Activated B cell treated with CpG ODN at 0.5 μM for 24 hours (primary cell): ENCODE measurements around the gene ATP6V0E1. TPM values are rescaled to one million over a fixed set of nuclear protein-coding genes. Genes with fewer than 3 reads are reported as not detected.

Source experiments
- ATAC-seq: fragments of 200-7000 bp; cut with Tn5 transposase; one replicate; pipeline ENCODE4 v1.10.0; 2021; ENCODE audit warnings: low read depth, mild to moderate bottlenecking, moderate library complexity
- CTCF ChIA-PET: fragments of 350-600 bp; sonication (Branson Sonifier 250); formaldehyde crosslinking; loops from one replicate; lab custom pipeline; 2021; ENCODE audit warnings: antibody characterized with exemption; lab: Charles Lee
- POLR2A ChIA-PET: fragments of 350-600 bp; sonication (Branson Sonifier 250); formaldehyde crosslinking; loops from one replicate; lab custom pipeline; 2021; ENCODE audit warnings: antibody characterized with exemption; lab: Charles Lee
- DNase-seq: peaks from one replicate; pipeline ENCODE4 v3.0.0; 2022
- H3K27ac Mint-ChIP-seq: one replicate; pipeline ENCODE4 v1.8.0; 2020; ENCODE audit warnings: mixed read lengths
- H3K27me3 Mint-ChIP-seq: one replicate; pipeline ENCODE4 v1.8.0; 2021; ENCODE audit warnings: mixed read lengths
- H3K36me3 Mint-ChIP-seq: one replicate; pipeline ENCODE4 v1.8.0; 2021; ENCODE audit warnings: low read depth, mixed read lengths
- H3K4me1 Mint-ChIP-seq: one replicate; pipeline ENCODE4 v1.8.0; 2021; ENCODE audit warnings: mixed read lengths
- H3K4me3 Mint-ChIP-seq: one replicate; pipeline ENCODE4 v1.8.0; 2020; ENCODE audit warnings: mild to moderate bottlenecking, mixed read lengths
- H3K9me3 Mint-ChIP-seq: one replicate; pipeline ENCODE4 v1.8.0; 2020; ENCODE audit warnings: mixed read lengths
- intact Hi-C: fragments of 100-400 bp; cut with micrococcal nuclease; formaldehyde crosslinking; loops from one replicate; pipeline ENCODE4 v1.15.1; 2024
- total RNA-seq: library from RNA; stranded (reverse); gene quantifications from 2 replicates; pipeline ENCODE4 v1.2.3, GENCODE V29; 2022
- TF ChIP-seq, protein P1 (sequence below): fragments of 200-600 bp; IDR thresholded peaks from one replicate; pipeline ENCODE4 v1.8.0; 2022; ENCODE audit warnings: antibody characterized with exemption, mild to moderate bottlenecking

Gene ATP6V0E1
- total RNA-seq, 1 donor from 2014 or later: 191 TPM

DNA sequence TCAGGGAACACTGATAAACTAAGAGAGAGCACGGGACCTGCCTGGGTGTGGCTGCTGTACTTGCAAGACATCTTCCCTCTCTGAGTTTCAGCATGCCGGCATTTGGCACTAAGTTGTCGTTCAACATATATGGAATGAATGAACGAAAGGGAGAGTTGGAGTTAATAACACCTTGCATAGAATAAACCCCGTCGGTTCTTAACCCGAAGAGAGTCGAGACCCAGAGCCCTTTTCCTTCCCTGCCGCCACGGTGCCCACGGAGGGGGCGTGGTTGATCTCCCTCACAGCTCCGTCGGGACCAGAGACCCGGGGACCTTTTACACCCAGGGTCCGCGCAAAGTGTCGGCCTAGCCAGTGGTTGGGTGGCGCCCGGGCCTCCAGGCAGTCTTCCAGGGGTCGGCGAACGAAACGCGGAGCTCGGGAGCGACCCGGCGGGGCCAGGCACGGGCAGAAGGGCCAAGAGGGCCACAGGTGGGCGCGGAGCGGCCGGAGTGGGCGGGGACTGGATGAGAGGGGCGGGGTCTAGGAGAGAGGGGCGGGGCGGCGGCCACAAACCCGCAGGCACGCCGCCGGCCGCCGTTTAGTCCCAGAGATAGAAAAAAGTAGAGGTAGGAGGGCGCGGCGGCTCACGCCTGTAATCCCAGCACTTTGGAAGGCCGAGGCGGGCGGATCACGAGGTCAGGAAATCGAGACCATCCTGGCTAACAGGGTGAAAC is 25.1 kb upstream of the ATP6V0E1 start:
- CTCF ChIA-PET: interaction anchor here (1.0 to 1.3 kb wide), 4 partner anchors 13 to 246 kb away, joined by 3 to 4 read pairs (median 3); no protein-coding TSS in a partner anchor
- peak; percentile 64 for DNase-seq
- H3K4me3 Mint-ChIP-seq: peak overlapping the region; percentile 97
- H3K27me3 Mint-ChIP-seq: no peaks in the 10 kb centered on the region
- TF ChIP-seq, protein P1, sequence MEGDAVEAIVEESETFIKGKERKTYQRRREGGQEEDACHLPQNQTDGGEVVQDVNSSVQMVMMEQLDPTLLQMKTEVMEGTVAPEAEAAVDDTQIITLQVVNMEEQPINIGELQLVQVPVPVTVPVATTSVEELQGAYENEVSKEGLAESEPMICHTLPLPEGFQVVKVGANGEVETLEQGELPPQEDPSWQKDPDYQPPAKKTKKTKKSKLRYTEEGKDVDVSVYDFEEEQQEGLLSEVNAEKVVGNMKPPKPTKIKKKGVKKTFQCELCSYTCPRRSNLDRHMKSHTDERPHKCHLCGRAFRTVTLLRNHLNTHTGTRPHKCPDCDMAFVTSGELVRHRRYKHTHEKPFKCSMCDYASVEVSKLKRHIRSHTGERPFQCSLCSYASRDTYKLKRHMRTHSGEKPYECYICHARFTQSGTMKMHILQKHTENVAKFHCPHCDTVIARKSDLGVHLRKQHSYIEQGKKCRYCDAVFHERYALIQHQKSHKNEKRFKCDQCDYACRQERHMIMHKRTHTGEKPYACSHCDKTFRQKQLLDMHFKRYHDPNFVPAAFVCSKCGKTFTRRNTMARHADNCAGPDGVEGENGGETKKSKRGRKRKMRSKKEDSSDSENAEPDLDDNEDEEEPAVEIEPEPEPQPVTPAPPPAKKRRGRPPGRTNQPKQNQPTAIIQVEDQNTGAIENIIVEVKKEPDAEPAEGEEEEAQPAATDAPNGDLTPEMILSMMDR: no peak
- H3K27ac Mint-ChIP-seq: peak overlapping the region; percentile 94
- POLR2A ChIA-PET: interaction anchor here (0.6 to 1.8 kb wide), 20 partner anchors 9 to 1025 kb away, joined by 3 to 38 read pairs (median 3); partner anchors contain the start of genes ATP6V0E1, BNIP1, DUSP1 and FBXW11
- H3K4me1 Mint-ChIP-seq: peaks cover 31% of the 10 kb centered on the region
- intact Hi-C loops: loop anchor here (1.0 to 10.0 kb wide), 10 partner anchors 25 to 1571 kb away; partner anchors contain the start of genes ATP6V0E1, BNIP1, BOD1 and CREBRF
- H3K9me3 Mint-ChIP-seq: no peaks in the 10 kb centered on the region
- peak; percentile 76 for ATAC-seq
- peaks cover 18% of the 10 kb centered on the region for H3K36me3 Mint-ChIP-seq

DNA sequence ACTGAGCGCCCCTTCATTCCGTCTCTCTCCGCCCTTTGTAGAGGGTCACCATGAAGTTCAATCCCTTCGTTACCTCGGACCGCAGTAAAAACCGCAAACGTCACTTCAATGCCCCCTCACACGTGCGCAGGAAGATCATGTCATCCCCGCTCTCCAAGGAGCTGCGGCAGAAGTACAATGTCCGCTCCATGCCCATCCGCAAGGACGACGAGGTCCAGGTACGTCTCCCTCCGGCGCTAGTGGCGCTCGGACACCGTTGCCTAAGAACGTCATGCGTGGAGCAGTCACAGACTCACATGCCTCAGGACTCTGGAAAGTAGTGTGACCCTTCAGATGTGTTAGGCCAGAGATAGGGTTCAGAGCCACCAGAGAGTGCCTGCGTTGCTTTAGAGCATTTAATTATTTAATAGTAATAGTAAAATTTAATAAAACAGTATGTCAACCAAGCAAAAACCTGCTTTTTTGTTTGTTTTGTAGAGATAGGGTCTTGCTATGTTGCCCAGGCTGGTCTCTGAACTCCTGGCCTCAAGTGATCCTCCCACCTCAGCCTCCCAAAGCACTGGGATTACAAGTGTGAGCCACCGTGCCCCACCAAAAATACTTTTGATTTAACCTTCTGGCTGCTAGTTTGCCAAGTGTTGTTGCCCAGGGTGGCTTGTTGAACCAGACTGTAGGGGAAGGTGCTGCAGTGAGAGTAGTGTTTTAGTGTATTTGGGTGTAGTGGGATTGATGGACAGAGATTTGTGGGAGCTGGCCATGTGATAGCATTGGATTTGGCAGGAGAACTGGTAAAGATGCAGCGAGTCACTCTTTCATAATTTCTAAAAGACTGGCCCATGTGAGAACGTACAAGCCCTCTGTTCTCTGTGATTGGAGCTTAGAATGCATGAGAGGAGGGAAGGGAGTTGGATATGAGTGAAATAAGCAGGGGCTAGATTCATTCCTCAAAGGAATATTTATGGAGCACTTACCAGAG is 23.5 kb upstream of the ATP6V0E1 start:
- intact Hi-C loops: loop anchor here (1.0 to 10.0 kb wide), 7 partner anchors 23 to 1573 kb away; partner anchors contain the start of genes ATP6V0E1, BNIP1, CREBRF and NPM1
- ATAC-seq (no peak), DNase-seq (no peak)
- POLR2A ChIA-PET: interaction anchor here (0.8 to 1.8 kb wide), 14 partner anchors 7 to 265 kb away, joined by 3 to 38 read pairs (median 4); partner anchors contain the start of genes ATP6V0E1 and DUSP1
- Mint-ChIP-seq H3K27me3 (no peaks in the 10 kb centered on the region), H3K36me3 (peaks cover 28% of the 10 kb centered on the region), H3K27ac (peak overlapping the region; percentile 94), H3K4me3 (peak overlapping the region; percentile 97), H3K9me3 (no peaks in the 10 kb centered on the region), H3K4me1 (peaks cover 21% of the 10 kb centered on the region)
- TF ChIP-seq, protein P1: no peak
- CTCF ChIA-PET: interaction anchor here (0.7 to 1.3 kb wide), 5 partner anchors 11 to 97 kb away, joined by 3 read pairs; no protein-coding TSS in a partner anchor

DNA sequence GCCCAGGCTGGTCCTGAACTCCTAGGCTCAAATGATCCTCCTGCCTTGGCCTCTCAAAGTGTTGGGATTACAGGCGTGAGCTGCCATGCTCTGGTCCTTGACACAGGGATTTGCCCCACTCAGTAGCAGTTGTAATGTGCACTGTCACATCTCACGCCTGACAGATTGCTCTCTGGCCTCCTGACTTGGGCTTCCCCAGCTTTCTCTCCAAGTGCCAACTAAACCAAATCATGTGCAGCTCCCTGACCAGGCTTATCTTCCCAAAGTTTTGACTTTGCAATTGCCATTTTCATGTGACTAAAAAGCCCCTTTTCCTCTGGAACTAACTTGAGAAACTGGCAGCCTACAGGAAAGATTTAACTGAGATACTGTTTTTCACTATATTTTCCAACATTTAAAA is 13.7 kb upstream of the ATP6V0E1 start:
- H3K4me1 Mint-ChIP-seq: peaks cover 7% of the 10 kb centered on the region

DNA sequence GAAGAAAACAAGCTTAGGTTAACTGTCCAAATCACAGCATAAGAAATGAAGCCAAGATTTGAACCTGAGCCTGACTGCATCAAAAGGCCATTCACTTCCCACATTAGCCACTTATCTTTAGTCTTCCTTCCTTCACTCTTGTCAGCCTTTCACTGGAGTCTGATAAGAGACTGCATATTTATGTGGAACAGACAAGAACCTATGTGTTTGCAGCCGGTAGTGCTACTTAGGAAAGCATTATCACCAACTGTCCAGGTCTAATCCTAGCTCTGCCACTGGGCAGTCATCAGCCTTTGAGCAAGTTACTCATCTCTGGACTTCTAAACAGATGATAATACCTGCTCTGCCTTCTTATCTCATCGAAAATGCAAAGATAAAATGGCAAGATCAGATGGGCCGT is 12.1 kb upstream of the ATP6V0E1 start:
- DNase-seq: no peak
- Mint-ChIP-seq H3K27ac (no peak overlapping the region), H3K9me3 (no peaks in the 10 kb centered on the region), H3K36me3 (peaks cover 20% of the 10 kb centered on the region), H3K4me3 (no peak overlapping the region), H3K27me3 (peaks cover 4% of the 10 kb centered on the region), H3K4me1 (peaks cover 7% of the 10 kb centered on the region)
- POLR2A ChIA-PET: no interaction called here
- no peak for ATAC-seq
- intact Hi-C loops: no loop called here
- CTCF ChIA-PET: interaction anchor here (0.9 to 1.9 kb wide), 3 partner anchors 12 to 257 kb away, joined by 3 to 4 read pairs (median 3); partner anchors contain the start of genes ATP6V0E1 and RPL26L1
- TF ChIP-seq, protein P1: no peak

More for the DNA sequence above, 13.7 kb upstream of the ATP6V0E1 start:
- Mint-ChIP-seq H3K9me3 (no peaks in the 10 kb centered on the region), H3K36me3 (peaks cover 30% of the 10 kb centered on the region), H3K27me3 (no peaks in the 10 kb centered on the region), H3K27ac (peak overlapping the region; percentile 30), H3K4me3 (no peak overlapping the region)
- ATAC-seq: no peak
- TF ChIP-seq, protein P1: no peak
- CTCF ChIA-PET: no interaction called here
- intact Hi-C loops: no loop called here
- POLR2A ChIA-PET: no interaction called here
- no peak for DNase-seq
